K562 (cell line): ENCODE data around the gene SEMA5A. TPM values are rescaled to one million over a fixed set of nuclear protein-coding genes. Genes with fewer than 3 reads are reported as not detected.

Experiments used
- ATAC-seq: fragments of 200-7000 bp; cut with Tn5 transposase; 3 replicates; pipeline ENCODE4 v1.9.1; 2020; ENCODE audit warnings: moderate library complexity
- BruUV-seq: library from RNA; stranded (reverse); fragments of 400-500 nt; replicated peaks from 2 replicates; lab custom pipeline; 2021; lab: Mats Ljungman, UMichigan
- CTCF ChIA-PET: fragments of 300-600 bp; formaldehyde crosslinking; extraction: SDS; loops from one replicate; lab custom pipeline; 2021; ENCODE audit warnings: low intra/inter-chr PET ratio; lab: Yijun Ruan, JAX
- POLR2A ChIA-PET: fragments of 300-600, 350-650 bp; sonication (Branson Sonifier 250); formaldehyde crosslinking; extraction: SDS; loops from one replicate; lab custom pipeline; 2021; ENCODE audit warnings: antibody characterized with exemption, inconsistent platforms; lab: Yijun Ruan, JAX
- DNase-seq, 4 experiments: peaks; one replicate each; pipeline versions ENCODE4 v3.0.0 to v3.0.0-alpha.2; 2011 to 2018; ENCODE audit warnings: low spot score in 3 of 4, mixed read lengths in 3 of 4; ENCODE audit errors: extremely low read depth in 1 of 4
- FAIRE-seq: peaks from 2 replicates; lab custom pipeline; 2011; peaks lifted over from hg19 to GRCh38; lab: Jason Lieb, UNC
- H2AFZ ChIP-seq: 2 replicates; pipeline ENCODE4 v1.6.0; 2011; ENCODE audit warnings: low read depth, low read length, control low read depth, inconsistent platforms
- H3K27ac ChIP-seq: fragments of 200-600 bp; 3 replicates; pipeline ENCODE4 v1.8.0; 2011; ENCODE audit warnings: low read depth, mild to moderate bottlenecking, control low read depth, inconsistent platforms, low read length, moderate library complexity, mixed read lengths; ENCODE audit errors: extremely low read depth
- H3K27me3 ChIP-seq, 2 experiments: fragments of 300-600 bp in 1 of 2; 2 replicates in 1 of 2; 3 replicates in 1 of 2; pipeline versions ENCODE4 v1.6.0 to v1.8.0; 2011; ENCODE audit warnings: inconsistent platforms in 2 of 2, low read length in 2 of 2, mild to moderate bottlenecking in 1 of 2, mixed read lengths in 1 of 2, moderate library complexity in 1 of 2; ENCODE audit not compliant: control insufficient read depth in 2 of 2, insufficient read depth in 2 of 2
- H3K36me3 ChIP-seq: fragments of 300-600 bp; 3 replicates; pipeline ENCODE4 v1.8.0; 2011; ENCODE audit warnings: mild to moderate bottlenecking, low read length, inconsistent platforms; ENCODE audit not compliant: control insufficient read depth, insufficient read depth
- H3K4me1 ChIP-seq, 2 experiments: fragments of 200-600 bp in 1 of 2; replicated peaks in 1 of 2; 2 replicates in 1 of 2; 3 replicates in 1 of 2; pipeline versions ENCODE4 v1.5.1 to v1.8.0; 2011; ENCODE audit warnings: inconsistent platforms in 2 of 2, low read length in 2 of 2, mild to moderate bottlenecking in 1 of 2, mixed read lengths in 1 of 2, moderate library complexity in 1 of 2; ENCODE audit not compliant: control insufficient read depth in 2 of 2, insufficient read depth in 2 of 2
- H3K4me2 ChIP-seq: 2 replicates; pipeline ENCODE4 v1.6.1; 2011; ENCODE audit warnings: low read length, control low read depth, inconsistent platforms, mixed read lengths; ENCODE audit not compliant: insufficient read depth
- H3K4me3 ChIP-seq: fragments of 200-600 bp; sonication (generic), shearing (Covaris generic); 2 replicates; pipeline ENCODE4 v1.5.1; 2016; ENCODE audit warnings: control low read depth, inconsistent platforms
- H3K79me2 ChIP-seq: fragments of 200-600 bp; 3 replicates; pipeline ENCODE4 v1.8.0; 2011; ENCODE audit warnings: low read length, inconsistent platforms; ENCODE audit not compliant: control insufficient read depth, insufficient read depth
- H3K9ac ChIP-seq, 2 experiments: 2 replicates each; pipeline versions ENCODE4 v1.6.0 to v1.6.1; 2011; ENCODE audit warnings: low read depth in 2 of 2, low read length in 2 of 2, control low read depth in 1 of 2, inconsistent platforms in 1 of 2, mild to moderate bottlenecking in 1 of 2, mixed read lengths in 1 of 2; ENCODE audit not compliant: insufficient read depth in 1 of 2
- H3K9me1 ChIP-seq: one replicate; pipeline ENCODE4 v1.6.0; 2011; ENCODE audit warnings: inconsistent platforms, mild to moderate bottlenecking, low read length, moderate library complexity; ENCODE audit not compliant: control insufficient read depth, insufficient read depth
- H3K9me3 ChIP-seq: replicated peaks from 2 replicates; pipeline ENCODE4 v1.5.1; 2011; ENCODE audit warnings: low read depth, low read length, inconsistent platforms; ENCODE audit not compliant: control insufficient read depth, insufficient read depth
- H4K20me1 ChIP-seq: replicated peaks from 2 replicates; pipeline ENCODE4 v1.6.1; 2011; ENCODE audit warnings: low read length, inconsistent platforms, mixed read lengths; ENCODE audit not compliant: control insufficient read depth, insufficient read depth
- ATF6 ChIP-seq: sonication (generic); formaldehyde crosslinking; IDR thresholded peaks from 2 replicates; pipeline ENCODE4 v1.4.0; 2020; ENCODE audit warnings: mild to moderate bottlenecking, missing genetic modification reagents
- BRF1 ChIP-seq: IDR thresholded peaks from 3 replicates; pipeline ENCODE4 v1.6.1; 2011; ENCODE audit warnings: borderline replicate concordance, mild to moderate bottlenecking; ENCODE audit not compliant: insufficient read length; ENCODE audit errors: extremely low read depth
- CBFA2T2 ChIP-seq: fragments of 450-650 bp; conservative IDR thresholded peaks from 2 replicates; pipeline ENCODE4 v1.6.1; 2017; ENCODE audit warnings: mild to moderate bottlenecking
- CC2D1A ChIP-seq: fragments of 450-650 bp; IDR thresholded peaks from 2 replicates; pipeline ENCODE4 v1.6.1; 2017; ENCODE audit warnings: mild to moderate bottlenecking
- CHCHD3 ChIP-seq: fragments of 250-450 bp; sonication (Bioruptor Pico); IDR thresholded peaks from 2 replicates; pipeline ENCODE4 v2.1.2; 2022; ENCODE audit warnings: mild to moderate bottlenecking
- CHD2 ChIP-seq: IDR thresholded peaks from 2 replicates; pipeline ENCODE4 v1.6.1; 2011; ENCODE audit warnings: low read depth, low read length
- CREBBP ChIP-seq: IDR thresholded peaks from one replicate; pipeline ENCODE4 v1.6.1; 2012; ENCODE audit warnings: low read depth, mild to moderate bottlenecking, control low read depth, inconsistent platforms, low read length
- HNRNPL ChIP-seq: fragments of 200-400 bp; formaldehyde crosslinking; IDR thresholded peaks from 2 replicates; pipeline ENCODE4 v1.6.1; 2017; ENCODE audit warnings: low read depth, mild to moderate bottlenecking, low read length
- KDM4B ChIP-seq, 2 experiments: fragments of 450-650 bp in 1 of 2; sonication (generic) in 1 of 2; IDR thresholded peaks; 2 replicates each; pipeline ENCODE4 v1.6.1; 2016 to 2017; ENCODE audit warnings: borderline replicate concordance in 2 of 2, antibody characterized with exemption in 1 of 2, low read depth in 1 of 2, mild to moderate bottlenecking in 1 of 2
- NELFE ChIP-seq: IDR thresholded peaks from 2 replicates; pipeline ENCODE4 v1.6.1; 2011; ENCODE audit warnings: mild to moderate bottlenecking; ENCODE audit not compliant: insufficient read depth, insufficient read length
- NONO ChIP-seq, 2 experiments: fragments of 200-400 bp in 1 of 2; fragments of 450-650 bp in 1 of 2; formaldehyde crosslinking in 1 of 2; IDR thresholded peaks; 2 replicates each; pipeline ENCODE4 v1.6.1; 2017; ENCODE audit warnings: low read depth in 2 of 2, mild to moderate bottlenecking in 2 of 2, moderate library complexity in 2 of 2, low read length in 1 of 2
- POU5F1 ChIP-seq: fragments of 150-350 bp; IDR thresholded peaks from 2 replicates; pipeline ENCODE4 v1.6.1; 2014; ENCODE audit warnings: borderline replicate concordance, low read length, low read depth, mild to moderate bottlenecking; ENCODE audit not compliant: partially characterized antibody
- RBM22 ChIP-seq: fragments of 200-400 bp; formaldehyde crosslinking; IDR thresholded peaks from 2 replicates; pipeline ENCODE4 v1.6.1; 2018; ENCODE audit warnings: low read length, low read depth; ENCODE audit not compliant: poor library complexity, severe bottlenecking
- ZC3H8 ChIP-seq: fragments of 450-650 bp; IDR thresholded peaks from 2 replicates; pipeline ENCODE4 v1.6.1; 2017
- ZFP30 ChIP-seq: fragments of 250-450 bp; sonication (Bioruptor Pico); IDR thresholded peaks from 2 replicates; pipeline ENCODE4 v1.8.0; 2022; ENCODE audit warnings: moderate library complexity, mild to moderate bottlenecking, inconsistent platforms, borderline replicate concordance
- ZNF239 ChIP-seq: fragments of 250-450 bp; sonication (Bioruptor Pico); IDR thresholded peaks from 2 replicates; pipeline ENCODE4 v1.4.0; 2020; ENCODE audit warnings: mild to moderate bottlenecking
- ZNF696 ChIP-seq: fragments of 250-450 bp; sonication (Bioruptor Pico); conservative IDR thresholded peaks from 2 replicates; pipeline ENCODE4 v1.4.0; 2020; ENCODE audit warnings: mild to moderate bottlenecking, moderate library complexity
- WGBS: fragments of 100-300 bp; shearing (Covaris generic); methylation state at CpG from one replicate; pipeline ENCODE4 v1.1.6; 2016; ENCODE audit warnings: low coverage, mixed read lengths; ENCODE audit not compliant: insufficient coverage; ENCODE audit errors: missing lambda C conversion rate; 5-methylcytosine and 5-hydroxymethylcytosine counted together
- in situ Hi-C: fragments of 300-500 bp; cut with MboI; formaldehyde crosslinking; loops from 4 replicates; pipeline ENCODE4 v1.15.0; 2018; ENCODE audit warnings: inconsistent platforms, mixed read lengths
- intact Hi-C: fragments of 100-400 bp; cut with micrococcal nuclease; formaldehyde crosslinking; loops from 2 replicates; pipeline ENCODE4 v1.14.2; 2022
- polyA plus RNA-seq, 8 experiments: library from polyadenylated mRNA; depleted of rRNA in 4 of 8; stranded (reverse) in 5 of 8; unstranded in 3 of 8; fragments of >200 nt; fragmentation: Nextera tagmentation in 2 of 8; fragmentation: Illumina TruSeq in 1 of 8; extraction: Ambion mirVana in 2 of 8; extraction: Trizol in 1 of 8; gene quantifications; 2 replicates each; pipeline versions ENCODE4 v1.2.1 to v1.2.3, GENCODE V29; 2011 to 2014; ENCODE audit warnings: inconsistent platforms in 1 of 8, missing spikeins in 1 of 8
- total RNA-seq, 7 experiments: library from RNA; depleted of rRNA in 6 of 7; stranded (reverse); fragments of >200 nt in 6 of 7; fragmentation: Illumina TruSeq in 2 of 7; extraction: Trizol in 2 of 7; gene quantifications; 2 replicates each; pipeline versions ENCODE4 v1.2.1 to v1.2.3, GENCODE V29; 2011 to 2021; ENCODE audit warnings: low replicate concordance in 1 of 7
- TF ChIP-seq, protein P1 (sequence below): IDR thresholded peaks from 3 replicates; pipeline ENCODE4 v1.6.1; 2011; ENCODE audit warnings: borderline replicate concordance, mild to moderate bottlenecking; ENCODE audit not compliant: insufficient read length, insufficient read depth

The SEMA5A gene
- total and polyA plus RNA-seq, 9 of the 15 experiments (the other 6 are each of a cell fraction or from before 2014, with no cell fraction given), result 0.02 TPM; not detected in 8

DNA sequence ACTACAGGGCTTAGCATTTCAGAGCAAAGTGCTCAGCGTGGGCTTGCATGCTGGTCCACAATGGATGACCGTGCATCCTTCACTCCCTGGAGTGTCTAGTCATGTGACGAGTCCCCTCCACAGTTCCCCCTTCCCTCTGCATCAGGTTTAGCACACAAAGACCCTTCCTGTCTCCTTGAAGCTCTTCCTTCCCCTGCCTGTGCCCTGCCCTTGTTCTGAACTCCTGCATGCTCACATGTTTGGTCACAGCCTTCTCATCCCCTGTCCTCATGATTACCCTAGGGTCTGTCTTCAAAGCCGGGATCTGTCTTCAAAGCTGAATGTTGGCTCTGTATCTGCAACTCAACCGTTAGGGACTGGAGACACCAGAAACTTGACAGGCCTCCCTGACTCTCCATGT is 388.9 kb downstream of the SEMA5A start:
- ATAC-seq (no peak), FAIRE-seq (no peak), DNase-seq (no peak)
- Histone ChIP-seq H3K79me2 (no peaks in the 10 kb centered on the region), H3K36me3 (no peaks in the 10 kb centered on the region), H3K4me2 (no peak overlapping the region), H3K27me3 (no peaks in the 10 kb centered on the region), H4K20me1 (no peaks in the 10 kb centered on the region), H3K9me1 (no peaks in the 10 kb centered on the region), H3K4me3 (no peak overlapping the region), H3K27ac (no peak overlapping the region), H3K9me3 (no peaks in the 10 kb centered on the region), H3K4me1 (no peaks in the 10 kb centered on the region), H3K9ac (no peak overlapping the region), H2AFZ (no peak overlapping the region)
- no TSS peak for BruUV-seq
- ChIA-PET POLR2A (no interaction called here), CTCF (no interaction called here)
- in situ Hi-C loops (no loop called here), intact Hi-C loops (no loop called here)
- 0% methylated on average over 5 of the region's 5 CpGs for WGBS
- TF ChIP-seq ZC3H8 (no peak), ZNF239 (CRISPR knock-in tag) (no peak), CHD2 (no peak), ZNF696 (no peak), CHCHD3 (no peak), ZFP30 (CRISPR knock-in tag) (no peak), POU5F1 (no peak), BRF1 (no peak), ATF6 (CRISPR knock-in tag) (no peak), CREBBP (no peak), HNRNPL (no peak), CBFA2T2 (no peak), RBM22 (no peak), CC2D1A (no peak), NONO (IDR thresholded peaks at IDR 0.05; ENCODE audit: low read depth in 2 of 2, low read length in 1 of 2) (no peak), KDM4B (IDR thresholded peaks at IDR 0.05; ENCODE audit: borderline replicate concordance in 2 of 2, low read depth in 1 of 2) (no peak), NELFE (no peak)
- TF ChIP-seq, protein P1, sequence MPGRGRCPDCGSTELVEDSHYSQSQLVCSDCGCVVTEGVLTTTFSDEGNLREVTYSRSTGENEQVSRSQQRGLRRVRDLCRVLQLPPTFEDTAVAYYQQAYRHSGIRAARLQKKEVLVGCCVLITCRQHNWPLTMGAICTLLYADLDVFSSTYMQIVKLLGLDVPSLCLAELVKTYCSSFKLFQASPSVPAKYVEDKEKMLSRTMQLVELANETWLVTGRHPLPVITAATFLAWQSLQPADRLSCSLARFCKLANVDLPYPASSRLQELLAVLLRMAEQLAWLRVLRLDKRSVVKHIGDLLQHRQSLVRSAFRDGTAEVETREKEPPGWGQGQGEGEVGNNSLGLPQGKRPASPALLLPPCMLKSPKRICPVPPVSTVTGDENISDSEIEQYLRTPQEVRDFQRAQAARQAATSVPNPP, result no peak
